GM21529 (cell line): ENCODE results near the gene BNIP5.

Experiments
- ATAC-seq: cut with Tn5 transposase; IDR thresholded peaks from one replicate; pipeline ENCODE4 v1.9.1; 2021; ENCODE audit not compliant: unreplicated experiment

BNIP5 gene, protein sequence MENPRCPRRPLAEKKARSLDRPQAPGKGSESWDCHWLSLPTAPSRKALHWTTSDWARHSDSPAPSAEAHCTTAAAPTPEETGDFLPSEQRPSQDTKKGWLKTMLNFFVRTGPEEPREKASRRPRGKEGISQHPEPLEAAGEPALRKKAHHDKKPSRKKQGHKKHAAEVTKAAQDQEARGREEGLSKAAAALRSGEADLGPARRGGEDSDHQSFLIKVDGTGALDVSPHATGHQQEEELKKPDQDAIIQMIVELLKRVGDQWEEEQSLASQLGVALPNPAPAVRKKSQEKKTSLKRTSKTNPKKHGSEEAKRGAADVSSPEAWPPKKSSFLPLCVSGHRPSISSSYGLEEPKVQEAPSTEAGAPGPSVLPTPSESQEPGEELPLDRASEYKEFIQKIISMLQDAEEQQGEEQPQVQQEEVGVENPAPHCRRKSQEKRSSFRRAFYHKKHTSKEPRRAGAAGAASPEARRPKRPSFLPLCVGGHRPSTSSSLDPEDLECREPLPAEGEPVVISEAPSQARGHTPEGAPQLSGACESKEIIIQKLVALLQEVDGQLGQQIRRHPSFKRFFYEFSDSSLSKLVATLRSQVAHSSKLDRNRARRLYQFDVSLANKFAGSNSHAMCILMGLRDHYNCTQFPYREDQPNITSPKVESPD

DNA sequence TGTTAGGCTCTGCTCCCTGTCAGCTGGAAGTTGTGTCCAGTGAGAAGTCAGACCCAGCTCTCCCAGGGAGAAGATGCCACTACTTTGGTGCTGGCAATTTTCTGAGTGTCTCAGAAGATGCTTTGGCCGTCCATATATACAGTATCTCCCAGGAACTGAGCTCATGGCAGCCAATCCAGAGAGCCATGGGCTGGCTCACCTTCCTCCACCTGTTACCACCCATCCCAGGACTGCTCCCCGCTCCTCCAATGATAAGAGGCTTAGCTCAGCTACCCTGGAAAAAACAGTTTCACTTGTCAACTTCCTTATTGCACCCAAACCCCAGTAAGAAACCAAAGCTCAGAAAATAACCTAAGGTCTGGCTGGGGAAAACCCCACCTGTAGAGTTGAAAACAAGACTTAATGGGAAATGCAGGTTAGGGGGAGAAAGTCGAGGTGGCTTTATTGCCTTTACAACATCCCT is at the start of gene BNIP5:
BNIP5 (minus strand) TSS at position 110 of the 463 bp plus-strand sequence. CDS start 6,198 bp downstream, outside the sequence.
- no peak for ATAC-seq

DNA sequence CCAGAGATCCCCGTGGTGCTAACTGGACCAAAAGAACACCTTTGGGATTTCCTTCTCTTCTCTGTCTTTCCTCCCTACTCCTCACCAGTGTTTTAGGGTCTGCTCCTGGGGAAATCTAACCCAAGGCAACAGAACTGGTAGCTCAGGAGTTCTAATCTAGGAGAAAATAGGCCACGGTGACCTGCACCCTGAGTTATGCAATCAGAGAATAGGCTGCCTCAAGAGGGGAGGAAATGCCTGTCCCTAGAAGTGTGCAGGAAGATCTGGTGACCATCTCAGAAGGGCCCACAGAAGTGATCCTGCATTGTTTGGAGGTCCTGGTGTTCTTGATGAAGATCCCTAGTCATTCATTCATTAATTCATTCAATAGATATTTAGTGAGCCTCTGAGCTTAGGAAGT is 47.4 kb upstream of the BNIP5 start:
- ATAC-seq: no peak

DNA sequence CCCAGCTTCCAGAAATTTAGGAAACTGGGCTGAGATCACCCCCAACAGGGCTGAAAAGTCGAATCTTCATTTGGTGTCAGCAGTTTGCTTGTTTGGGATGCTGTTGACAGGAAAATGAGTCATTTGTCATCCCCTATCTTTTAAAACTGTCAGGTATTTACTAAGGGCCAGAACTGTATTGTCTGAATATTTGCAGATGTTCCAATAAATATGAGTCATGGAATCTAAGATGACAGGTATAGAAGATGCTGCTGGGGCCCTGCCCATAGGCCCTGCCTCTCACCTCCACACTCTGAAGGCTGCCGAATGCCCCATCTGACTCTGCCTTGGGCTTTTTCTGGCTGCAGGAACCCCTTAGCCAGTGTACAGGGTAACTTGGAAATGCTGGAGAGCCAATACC is 46.9 kb upstream of the BNIP5 start:
- ATAC-seq: no peak

DNA sequence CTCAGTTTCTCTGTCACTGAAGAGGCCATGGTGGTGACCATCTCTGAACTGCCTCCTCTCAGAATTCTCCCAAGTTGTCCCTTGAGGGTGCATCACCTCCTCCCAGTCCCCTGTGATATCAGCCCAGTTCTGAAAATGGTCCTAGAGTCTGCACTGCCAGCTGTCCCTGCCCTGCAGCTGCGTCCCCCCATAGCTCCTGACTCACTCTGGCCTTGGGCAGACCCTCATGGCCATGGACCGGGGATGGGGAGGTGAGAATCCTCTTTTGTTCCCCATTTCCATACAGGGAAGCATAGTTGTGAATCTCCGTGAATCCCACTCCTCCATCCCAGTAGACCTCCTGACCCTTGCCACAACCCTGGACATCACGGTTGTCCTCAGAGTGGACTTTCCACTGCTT is 46.3 kb upstream of the BNIP5 start:
- ATAC-seq: no peak

DNA sequence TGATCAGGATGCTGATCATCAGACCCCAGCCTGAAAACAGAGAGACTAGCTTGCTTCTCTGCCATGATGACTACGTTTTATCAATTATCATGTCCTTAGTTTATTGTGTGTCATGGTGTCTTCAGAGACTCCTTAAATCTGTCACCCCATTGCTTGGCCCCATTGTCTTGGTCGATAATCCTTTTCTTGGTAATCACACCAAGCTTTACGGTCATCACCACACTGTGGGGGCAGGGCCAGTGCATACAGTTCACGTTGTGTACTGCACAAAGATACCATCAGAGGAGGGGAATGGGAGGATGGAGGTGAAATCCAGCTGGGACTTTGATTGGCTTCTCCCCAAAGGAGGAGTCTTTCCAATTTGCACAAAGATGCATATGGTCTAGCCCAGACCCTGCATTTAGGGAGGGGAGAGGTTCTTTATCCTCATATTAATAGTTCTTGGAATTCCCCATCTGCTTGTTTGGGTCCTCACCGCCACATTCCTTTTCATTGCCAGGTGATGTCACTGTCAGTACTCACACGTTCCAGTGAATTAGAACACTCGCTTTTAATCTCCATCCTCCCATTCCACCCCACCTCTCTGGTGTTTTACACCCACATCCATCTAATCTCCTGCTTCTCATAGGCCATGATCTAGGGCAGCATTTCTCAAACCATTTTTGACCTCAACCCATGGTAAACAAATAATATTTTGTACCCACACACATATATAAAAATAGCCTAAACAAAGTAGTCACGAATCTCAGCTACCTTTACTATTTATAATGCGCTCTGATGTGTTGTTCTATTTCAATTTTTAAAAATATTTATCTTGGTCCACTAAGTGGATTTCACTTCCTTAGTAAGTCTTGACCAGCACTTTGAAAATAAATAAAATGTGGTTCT is 45.1 kb upstream of the BNIP5 start:
- ATAC-seq: no peak

DNA sequence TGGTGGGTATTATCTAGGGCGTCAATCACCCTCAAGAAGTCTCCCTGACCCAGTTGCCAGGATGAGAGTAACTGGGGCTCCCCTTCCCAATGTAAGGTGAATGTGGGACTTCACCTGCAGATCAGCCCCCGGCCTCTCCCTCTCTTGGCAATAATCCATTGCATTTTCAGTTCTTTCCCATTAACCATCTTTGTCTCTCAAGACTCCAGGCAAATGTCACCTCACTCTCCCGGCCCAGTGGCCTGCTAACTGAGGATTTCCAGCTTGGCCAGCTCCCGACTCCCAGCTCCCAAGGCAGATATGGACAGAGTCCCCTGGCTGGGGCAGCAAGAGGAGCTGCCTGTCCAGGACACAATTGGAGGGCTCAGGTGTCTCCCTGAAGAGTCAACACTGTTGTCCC is 43.5 kb upstream of the BNIP5 start:
- ATAC-seq: no peak

DNA sequence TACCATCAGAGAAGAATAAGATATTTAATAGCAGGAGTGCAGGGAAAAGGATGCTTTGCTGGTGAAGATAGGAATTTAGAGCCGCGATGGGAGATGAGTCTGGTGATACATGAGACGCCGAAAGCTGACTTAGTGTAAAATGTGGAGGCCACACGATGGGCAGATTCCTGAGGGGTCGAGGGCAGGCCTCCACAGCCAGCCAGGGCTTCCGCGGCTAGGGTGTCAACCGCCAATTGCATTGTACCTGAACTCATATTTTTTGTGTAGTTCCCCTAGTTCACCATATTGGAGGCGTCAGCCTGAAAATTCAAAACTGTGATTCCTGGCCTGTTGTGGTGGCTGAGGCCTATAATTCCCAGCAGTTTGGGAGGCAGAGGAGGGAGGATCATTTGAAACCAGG is 42.2 kb upstream of the BNIP5 start:
- no peak for ATAC-seq

DNA sequence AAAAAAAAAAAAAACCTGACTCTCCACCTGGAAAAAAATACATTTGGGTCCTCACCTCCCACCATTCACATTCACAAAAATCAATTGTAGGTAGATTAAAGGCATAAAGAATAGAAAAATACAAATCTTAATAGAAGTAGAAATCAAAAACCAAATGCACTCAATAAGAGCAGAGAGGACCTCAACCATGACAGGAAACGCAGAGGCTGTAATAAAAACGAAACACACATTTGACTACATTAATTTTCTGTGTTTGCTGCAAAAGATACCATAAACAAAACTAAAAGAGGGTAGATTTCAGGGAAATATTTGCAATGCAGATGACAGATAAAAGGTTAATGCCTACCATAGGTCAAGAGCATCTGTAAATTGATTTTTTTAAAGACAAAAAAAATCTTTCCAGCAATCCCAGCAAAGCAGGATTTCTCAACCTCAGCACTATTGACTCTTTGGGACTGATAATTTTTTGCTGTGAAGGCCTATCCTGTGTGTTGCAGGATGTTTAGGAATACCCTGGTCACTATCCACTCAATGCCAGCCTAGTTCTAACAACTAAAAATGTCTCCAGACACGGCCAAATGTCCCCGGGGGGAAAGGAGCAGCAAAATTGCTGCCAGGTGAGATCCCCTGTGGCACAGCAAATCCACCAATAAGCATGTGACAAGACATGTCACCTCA is 41.7 kb upstream of the BNIP5 start:
- ATAC-seq: no peak

DNA sequence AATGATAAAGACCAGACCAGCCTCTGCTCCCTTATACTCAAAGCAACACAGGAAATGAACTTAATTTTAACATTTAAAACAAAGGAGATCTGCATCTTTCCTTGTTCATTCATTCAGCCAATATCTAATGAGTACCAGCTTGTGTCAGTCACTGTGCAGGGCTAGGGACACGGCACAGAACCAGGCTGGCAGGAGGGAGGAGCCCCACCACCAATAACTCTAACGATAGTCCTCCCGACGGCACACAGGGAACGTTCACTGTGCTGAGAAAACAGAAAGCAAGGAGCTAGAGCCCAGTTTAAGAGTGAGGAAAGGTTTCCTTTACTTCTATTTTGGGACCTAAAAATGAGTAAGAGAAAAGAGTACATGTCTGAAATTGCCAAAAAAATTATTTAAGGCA is 40.9 kb upstream of the BNIP5 start:
- no peak for ATAC-seq

DNA sequence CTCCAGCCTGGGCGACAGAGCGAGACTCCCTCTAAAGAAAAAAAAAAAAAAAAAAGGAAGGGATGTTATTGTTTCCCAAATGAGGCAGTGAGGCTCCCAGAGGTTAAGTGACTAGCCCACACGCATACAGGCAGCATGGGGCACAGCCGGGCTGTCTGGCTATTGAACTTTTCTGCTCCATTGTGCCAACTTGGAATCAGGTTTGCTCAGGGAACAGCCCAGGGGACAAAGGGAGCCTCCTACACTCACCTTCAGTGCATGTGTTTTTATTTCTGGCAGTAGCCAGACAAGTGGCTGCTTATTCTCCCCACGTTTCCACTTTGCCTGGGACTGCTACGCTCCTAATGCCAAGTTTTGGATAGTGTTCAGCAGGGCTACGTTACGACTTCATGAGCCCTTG is 40.1 kb upstream of the BNIP5 start:
- ATAC-seq: no peak

DNA sequence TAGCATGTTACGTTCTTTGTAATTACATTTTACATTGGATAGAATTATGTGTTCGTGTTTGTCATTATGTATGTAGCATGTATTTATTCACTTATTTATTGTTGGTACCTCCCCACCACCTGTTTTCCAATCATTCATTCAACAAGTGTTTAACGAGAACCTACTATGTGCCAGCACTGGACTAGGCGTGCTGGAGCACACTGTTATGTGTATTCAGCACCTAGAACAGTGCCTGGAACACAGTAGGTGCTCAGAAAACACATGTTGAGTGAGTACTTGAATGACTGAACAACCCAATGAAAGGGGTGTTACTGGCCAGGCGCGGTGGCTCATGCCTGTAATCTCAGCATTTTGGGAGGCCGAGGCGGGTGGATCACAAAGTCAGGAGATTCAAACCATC is 39.5 kb upstream of the BNIP5 start:
- ATAC-seq: no peak

DNA sequence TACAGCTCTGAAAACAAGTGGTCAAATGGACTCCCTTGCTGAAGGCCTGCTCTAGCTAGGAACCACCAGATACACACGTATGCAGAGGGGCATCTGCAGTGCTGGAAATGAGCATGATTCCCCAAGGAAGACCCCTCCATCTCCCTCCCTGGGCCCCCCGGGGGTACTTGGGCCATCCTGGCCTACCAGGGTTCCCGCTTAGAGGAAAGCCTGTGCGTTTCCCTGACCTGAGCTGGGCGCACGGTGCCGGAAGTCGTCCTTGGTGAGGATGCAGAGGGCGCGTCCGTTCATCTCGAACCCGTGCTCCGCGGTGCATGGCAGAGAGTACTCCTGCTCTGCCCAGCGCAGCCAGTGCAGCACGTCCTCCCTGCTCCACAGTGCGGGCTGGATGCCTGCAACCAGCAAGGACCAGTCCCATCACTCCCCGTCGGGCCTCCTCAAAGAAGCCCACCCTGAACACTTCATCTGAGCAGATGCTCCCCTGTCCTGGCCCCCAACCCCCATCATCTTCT is 39.0 kb upstream of the BNIP5 start:
- ATAC-seq: no peak

DNA sequence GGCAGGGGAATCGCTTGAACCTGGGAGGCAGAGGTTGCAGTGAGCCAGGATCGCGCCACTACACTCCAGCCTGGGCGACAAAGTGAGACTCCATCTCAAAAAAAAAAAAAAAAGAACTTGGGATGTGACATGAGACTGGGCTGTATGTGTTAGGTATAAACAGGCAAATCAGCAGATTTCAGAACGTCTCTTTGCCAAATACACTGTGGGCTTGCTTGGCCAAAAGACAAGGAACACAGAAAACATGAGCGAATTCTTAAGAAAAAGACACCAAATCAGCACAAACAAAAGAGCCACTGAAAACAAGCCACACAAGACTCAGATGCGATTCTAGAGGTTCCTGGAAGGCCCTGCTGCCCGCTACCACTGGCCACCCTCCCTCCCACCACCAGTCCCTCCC is 38.3 kb upstream of the BNIP5 start:
- no peak for ATAC-seq

DNA sequence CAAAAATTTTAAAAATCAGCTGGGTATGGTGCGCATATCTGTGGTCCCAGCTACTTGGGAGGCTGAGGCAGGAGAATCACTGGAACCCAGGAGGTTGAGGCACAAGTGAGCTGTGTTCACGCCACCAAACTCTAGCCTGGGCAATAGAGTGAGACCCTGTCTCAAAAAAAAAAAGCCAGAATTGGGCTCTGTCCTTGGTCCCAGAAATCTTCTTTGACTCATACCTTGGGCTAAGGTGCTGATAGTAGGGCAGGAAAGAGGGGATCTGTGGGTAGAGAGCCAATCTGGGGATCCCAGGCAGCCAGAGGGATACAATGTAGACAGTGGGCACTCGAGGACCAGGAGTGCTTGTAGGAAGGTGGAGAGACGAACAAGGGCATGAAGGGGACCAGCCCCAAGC is 37.5 kb upstream of the BNIP5 start:
- ATAC-seq: no peak

DNA sequence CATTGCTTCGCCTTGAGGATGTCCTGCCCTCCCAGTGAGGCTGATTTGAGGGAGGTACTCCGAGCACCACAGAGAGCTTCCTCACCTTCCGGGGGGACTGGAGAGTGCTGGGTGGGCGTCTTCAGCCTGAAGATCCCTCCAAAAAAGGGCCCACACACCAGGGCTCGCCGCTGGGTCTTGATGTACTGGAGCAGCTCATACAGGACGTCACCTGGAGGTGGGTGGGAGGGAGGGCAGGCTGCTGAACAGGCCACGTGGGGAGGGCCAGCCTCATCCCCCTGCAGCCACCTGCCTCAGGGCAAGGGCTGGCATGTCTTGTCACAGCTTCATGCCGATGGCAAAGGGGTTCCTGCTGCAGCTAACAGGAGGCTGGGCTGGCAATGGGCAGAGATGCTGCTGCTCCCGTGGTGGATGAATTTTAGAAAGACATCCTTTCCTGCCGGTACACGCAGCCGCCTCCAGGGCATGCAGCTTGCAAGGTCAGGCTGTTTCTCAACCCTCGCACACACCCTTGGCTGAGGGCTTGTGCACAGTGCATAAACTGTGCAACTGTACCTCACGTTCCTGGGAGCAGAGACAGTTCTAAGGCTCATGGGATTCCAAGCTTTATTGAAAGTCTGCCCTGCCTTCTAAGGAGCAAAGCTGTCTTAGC is 36.8 kb upstream of the BNIP5 start:
- ATAC-seq: no peak

DNA sequence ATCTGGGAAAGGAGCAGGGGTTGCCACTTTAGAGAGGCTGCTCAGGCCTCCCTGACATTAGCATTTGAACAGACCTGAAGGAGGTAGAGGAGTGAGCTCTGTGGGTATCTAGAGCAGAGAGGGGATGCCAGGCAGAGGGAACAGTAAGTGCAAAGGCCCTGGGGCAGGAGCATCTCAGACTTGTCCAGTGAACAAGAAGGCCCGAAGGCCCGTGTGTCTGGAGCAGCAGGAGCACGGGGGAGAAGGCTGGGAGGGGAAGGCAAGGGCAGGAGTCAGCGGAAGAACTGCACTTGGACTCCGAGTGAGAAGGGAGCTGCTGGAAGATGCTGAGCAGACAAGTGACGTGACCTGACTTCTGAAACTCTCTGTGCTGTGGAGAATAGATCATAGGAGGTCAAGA is 35.4 kb upstream of the BNIP5 start:
- no peak for ATAC-seq

DNA sequence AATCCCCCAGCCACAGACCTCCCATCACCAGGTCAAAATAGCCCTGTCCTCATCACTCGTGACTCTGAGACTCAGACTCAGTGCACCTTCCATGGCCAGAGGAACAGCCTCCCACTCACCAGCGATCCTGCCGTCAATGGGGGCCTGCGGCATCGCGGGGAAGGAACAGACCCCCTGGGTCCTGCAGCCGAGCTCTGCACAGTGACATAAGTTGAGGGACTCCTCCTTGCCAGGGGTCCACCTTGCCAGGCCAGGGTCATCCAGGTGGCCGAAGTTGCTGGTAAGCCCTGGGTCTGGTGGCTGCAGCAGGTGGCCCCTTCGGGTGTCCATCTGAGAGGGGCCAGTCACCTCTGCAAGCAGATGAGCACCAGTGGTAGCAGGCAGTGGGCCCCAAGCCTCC is 34.5 kb upstream of the BNIP5 start:
- ATAC-seq: no peak

DNA sequence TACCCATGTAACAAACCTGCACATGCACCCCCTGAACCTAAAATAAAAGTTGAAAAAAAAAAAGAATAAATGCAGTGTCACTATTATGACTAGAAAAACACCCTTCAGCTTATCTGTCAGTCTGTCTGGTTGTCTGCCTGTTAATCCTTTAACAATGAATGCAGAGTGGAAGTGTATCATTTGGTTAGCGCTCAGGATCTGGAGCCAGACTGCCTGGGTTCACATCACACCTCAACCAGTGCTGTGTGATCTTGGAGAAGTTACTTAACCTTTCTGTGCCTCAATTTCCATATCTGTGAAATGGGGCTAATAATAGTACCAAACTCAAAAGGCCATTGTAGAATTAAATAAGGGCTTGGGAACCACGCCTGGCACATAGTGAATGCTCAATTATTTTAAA is 34.0 kb upstream of the BNIP5 start:
- no peak for ATAC-seq

DNA sequence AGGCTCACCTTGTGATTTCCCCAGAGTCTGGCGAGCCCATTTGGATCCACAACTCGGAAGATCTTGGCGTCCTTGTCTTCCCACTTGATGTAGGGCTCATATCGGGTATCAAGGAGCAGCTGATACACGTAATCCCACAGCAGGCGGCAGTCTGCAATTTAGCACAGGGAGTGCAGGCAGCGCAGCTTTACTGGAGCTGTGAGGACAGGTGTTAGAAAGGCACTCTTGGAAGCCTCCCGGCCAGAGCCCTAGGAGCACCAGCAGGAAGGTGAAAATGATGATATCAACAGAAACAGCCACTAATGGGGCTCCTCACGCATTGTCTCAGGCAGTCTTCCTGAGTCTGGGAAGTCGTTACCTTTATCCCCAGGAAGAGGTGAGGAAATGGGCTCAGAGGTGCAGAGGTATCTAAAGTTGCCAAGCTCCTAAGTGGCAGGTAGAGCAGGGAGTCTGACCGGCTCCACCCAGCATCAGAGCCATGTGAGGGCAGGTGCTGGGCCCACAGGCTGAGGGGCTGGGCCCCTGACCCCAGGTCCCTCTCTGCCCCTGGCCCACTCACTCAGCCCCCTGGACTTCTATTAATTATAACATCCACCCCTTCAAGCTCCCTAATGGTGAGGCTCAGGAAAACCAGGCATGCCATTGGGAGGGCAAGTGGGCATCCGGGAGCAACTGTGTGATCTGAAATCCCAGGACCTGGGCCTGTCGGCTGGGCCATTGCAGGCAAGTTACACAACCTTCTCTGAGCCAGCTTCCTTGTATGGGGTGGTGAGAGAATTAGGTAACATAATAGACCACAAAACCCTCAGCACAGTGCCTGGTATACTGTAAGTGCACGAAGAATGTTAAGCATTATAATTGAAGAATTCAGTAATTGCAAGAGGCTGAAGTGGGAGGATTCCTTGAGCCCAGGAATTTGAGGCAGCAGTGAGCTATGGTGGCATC is 32.5 kb upstream of the BNIP5 start:
- ATAC-seq: no peak
